BE2C (cell line): ENCODE results near the gene SF3A1.

ENCODE experiments used
- DNase-seq: peaks from one replicate; pipeline ENCODE4 v3.0.0-alpha.2; 2020
- H3K27me3 ChIP-seq: fragments of 250-450 bp; sonication (Bioruptor Pico); 2 replicates; pipeline ENCODE4 v1.5.1; 2020; ENCODE audit warnings: mild to moderate bottlenecking
- H3K36me3 ChIP-seq: fragments of 250-450 bp; sonication (Bioruptor Pico); 2 replicates; pipeline ENCODE4 v1.5.1; 2020; ENCODE audit warnings: mild to moderate bottlenecking
- H3K4me1 ChIP-seq: fragments of 250-450 bp; sonication (Bioruptor Pico); 2 replicates; pipeline ENCODE4 v1.5.1; 2020
- H3K4me3 ChIP-seq: 2 replicates; pipeline ENCODE4 v1.5.1; 2011; ENCODE audit warnings: low read depth, low read length
- H3K9me3 ChIP-seq: fragments of 250-450 bp; sonication (Bioruptor Pico); 2 replicates; pipeline ENCODE4 v1.5.1; 2020
- CTCF ChIP-seq: IDR thresholded peaks from 2 replicates; pipeline ENCODE4 v1.5.1; 2012; ENCODE audit warnings: mild to moderate bottlenecking, low read depth, low read length

SF3A1 gene

DNA sequence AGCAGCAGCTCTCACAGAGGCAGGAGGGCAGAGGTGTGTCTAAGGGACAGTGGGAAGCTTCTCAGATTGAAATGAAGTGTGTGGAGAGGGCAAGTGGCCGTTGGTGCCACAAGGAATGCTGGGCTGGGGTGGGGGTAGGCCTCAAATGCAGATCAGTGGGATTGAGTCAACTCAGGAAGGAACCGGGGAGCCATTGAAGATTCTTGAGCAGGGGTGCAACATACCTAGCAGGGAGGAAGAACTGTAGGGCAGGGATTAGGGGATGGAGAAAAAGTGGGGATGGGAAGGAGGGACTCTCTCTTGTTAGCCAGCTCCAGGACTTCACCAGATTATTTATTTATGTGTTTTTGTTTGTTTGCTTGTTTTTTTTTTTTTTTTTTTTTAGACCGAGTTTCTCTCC lies 37.2 kb upstream of the SF3A1 start:
- no peak overlapping the region for H3K4me3 ChIP-seq
- TF ChIP-seq CTCF, result no peak
- peaks cover 6% of the 10 kb centered on the region for H3K4me1 ChIP-seq
- H3K27me3 ChIP-seq, result peaks cover 5% of the 10 kb centered on the region; the same call in 1 of the 2 replicates
- no peaks in the 10 kb centered on the region for H3K36me3 ChIP-seq
- H3K9me3 ChIP-seq, result no peaks in the 10 kb centered on the region
- DNase-seq, result no peak

GRCh38 chr22:30393322-30393680 lies 36.6 kb upstream of the SF3A1 start:
- no peak for DNase-seq
- H3K4me3 ChIP-seq, result no peak overlapping the region

GRCh38 chr22:30392661-30393321 lies 36.1 kb upstream of the SF3A1 start:
- no peak overlapping the region for H3K4me3 ChIP-seq
- peaks cover 6% of the 10 kb centered on the region for H3K4me1 ChIP-seq
- H3K36me3 ChIP-seq, result no peaks in the 10 kb centered on the region
- TF ChIP-seq CTCF, result no peak
- no peaks in the 10 kb centered on the region for H3K9me3 ChIP-seq
- H3K27me3 ChIP-seq, result peaks cover 5% of the 10 kb centered on the region; the same call in 1 of the 2 replicates
- DNase-seq, result peak; percentile 48

More at GRCh38 chr22:30393322-30393680, 36.6 kb upstream of the SF3A1 start:
- Histone ChIP-seq H3K9me3 (no peaks in the 10 kb centered on the region), H3K27me3 (peaks cover 5% of the 10 kb centered on the region; the same call in 1 of the 2 replicates), H3K4me1 (peaks cover 6% of the 10 kb centered on the region), H3K36me3 (no peaks in the 10 kb centered on the region)
- TF ChIP-seq CTCF, result no peak

- peak; percentile 83 for DNase-seq
- H3K4me1 ChIP-seq, result peaks cover 6% of the 10 kb centered on the region
Measured at GRCh38 chr22:30390974-30391691, 34.4 kb upstream of the SF3A1 start.

GRCh38 chr22:30386960-30387827 lies 30.5 kb upstream of the SF3A1 start, which contains the start of gene RNF215:
Gene RNF215, minus strand, starts transcription at chr22:30387411. Its CDS starts 98 bp downstream, at chr22:30387313.
- TF ChIP-seq CTCF, result peak; percentile 69
- DNase-seq, result peak; percentile 89
- Histone ChIP-seq H3K36me3 (no peaks in the 10 kb centered on the region), H3K4me3 (peak within 1 kb of the TSS; percentile 64), H3K9me3 (no peaks in the 10 kb centered on the region), H3K27me3 (no peaks in the 10 kb centered on the region), H3K4me1 (peaks cover 6% of the 10 kb centered on the region)

More at GRCh38 chr22:30390974-30391691, 34.4 kb upstream of the SF3A1 start:
- no peak overlapping the region for H3K4me3 ChIP-seq
- peak; percentile 87 for TF ChIP-seq CTCF
- H3K9me3 ChIP-seq, result no peaks in the 10 kb centered on the region
- no peaks in the 10 kb centered on the region for H3K27me3 ChIP-seq
- no peaks in the 10 kb centered on the region for H3K36me3 ChIP-seq
